Measurements from ENCODE around the gene LRSAM1.

DNA sequence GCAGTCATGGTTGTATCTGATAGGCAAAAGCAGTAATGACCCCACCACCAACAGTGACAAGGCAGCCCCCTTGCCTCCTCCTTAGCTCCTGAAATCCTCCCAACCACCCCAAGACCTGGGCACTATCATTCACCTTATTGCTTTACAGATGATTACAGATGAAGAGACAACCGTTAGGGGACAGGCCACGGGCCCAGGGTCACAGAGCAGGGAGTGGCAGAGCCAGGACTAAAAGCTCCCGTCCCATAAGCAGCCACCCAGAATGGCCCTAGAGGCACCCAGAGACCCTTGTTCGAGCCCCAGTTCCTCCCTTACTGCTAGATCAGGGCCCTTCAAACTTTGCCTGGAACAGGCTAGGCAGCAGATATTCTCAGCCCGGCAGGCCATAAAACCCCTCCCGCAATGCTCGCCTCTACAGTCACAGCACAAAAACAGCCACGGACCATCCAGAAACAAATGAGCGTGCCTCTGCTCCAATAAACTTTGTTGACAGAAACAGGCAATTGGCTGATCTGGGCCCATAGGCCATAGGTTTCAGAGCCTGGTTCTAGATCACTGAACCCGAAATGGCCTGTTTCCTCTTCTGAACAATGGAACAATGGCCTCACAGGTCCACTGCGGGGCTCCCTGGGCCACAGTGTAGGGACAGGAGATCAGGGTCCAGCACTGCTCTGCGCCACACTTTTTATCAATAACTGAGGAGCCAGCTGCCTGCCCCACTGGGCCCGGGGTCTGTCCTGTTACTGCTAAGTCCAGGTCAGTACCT lies 67.0 kb downstream of the LRSAM1 start:
- TF ChIP-seq, protein P1, sequence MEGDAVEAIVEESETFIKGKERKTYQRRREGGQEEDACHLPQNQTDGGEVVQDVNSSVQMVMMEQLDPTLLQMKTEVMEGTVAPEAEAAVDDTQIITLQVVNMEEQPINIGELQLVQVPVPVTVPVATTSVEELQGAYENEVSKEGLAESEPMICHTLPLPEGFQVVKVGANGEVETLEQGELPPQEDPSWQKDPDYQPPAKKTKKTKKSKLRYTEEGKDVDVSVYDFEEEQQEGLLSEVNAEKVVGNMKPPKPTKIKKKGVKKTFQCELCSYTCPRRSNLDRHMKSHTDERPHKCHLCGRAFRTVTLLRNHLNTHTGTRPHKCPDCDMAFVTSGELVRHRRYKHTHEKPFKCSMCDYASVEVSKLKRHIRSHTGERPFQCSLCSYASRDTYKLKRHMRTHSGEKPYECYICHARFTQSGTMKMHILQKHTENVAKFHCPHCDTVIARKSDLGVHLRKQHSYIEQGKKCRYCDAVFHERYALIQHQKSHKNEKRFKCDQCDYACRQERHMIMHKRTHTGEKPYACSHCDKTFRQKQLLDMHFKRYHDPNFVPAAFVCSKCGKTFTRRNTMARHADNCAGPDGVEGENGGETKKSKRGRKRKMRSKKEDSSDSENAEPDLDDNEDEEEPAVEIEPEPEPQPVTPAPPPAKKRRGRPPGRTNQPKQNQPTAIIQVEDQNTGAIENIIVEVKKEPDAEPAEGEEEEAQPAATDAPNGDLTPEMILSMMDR (IDR thresholded peaks at IDR 0.05; ENCODE audit: low read depth, low read length, missing input control) = no peak
- no peak for TF ChIP-seq GABPA (IDR thresholded peaks at IDR 0.05 in 1 of 2, conservative IDR thresholded peaks at IDR 0.05 in 1 of 2)
- TF ChIP-seq, protein P2, sequence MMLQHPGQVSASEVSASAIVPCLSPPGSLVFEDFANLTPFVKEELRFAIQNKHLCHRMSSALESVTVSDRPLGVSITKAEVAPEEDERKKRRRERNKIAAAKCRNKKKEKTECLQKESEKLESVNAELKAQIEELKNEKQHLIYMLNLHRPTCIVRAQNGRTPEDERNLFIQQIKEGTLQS (IDR thresholded peaks at IDR 0.05) = no peak
- TF ChIP-seq, protein P3, sequence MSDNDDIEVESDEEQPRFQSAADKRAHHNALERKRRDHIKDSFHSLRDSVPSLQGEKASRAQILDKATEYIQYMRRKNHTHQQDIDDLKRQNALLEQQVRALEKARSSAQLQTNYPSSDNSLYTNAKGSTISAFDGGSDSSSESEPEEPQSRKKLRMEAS (IDR thresholded peaks at IDR 0.05) = no peak

Measured in liver (tissue), 3 donors.